H7 (cell line): ENCODE results near the gene CFAP157. TPM values are rescaled to one million over a fixed set of nuclear protein-coding genes. Genes with fewer than 3 reads are reported as not detected.

Source experiments
- DNase-seq: peaks from one replicate; pipeline ENCODE4 v3.0.0; 2012
- H3K27me3 ChIP-seq: 2 replicates; pipeline ENCODE4 v1.6.0; 2011; ENCODE audit warnings: mild to moderate bottlenecking, low read length; ENCODE audit not compliant: control insufficient read depth, insufficient read depth
- H3K36me3 ChIP-seq: replicated peaks from 2 replicates; pipeline ENCODE4 v1.5.1; 2011; ENCODE audit warnings: low read length; ENCODE audit not compliant: control insufficient read depth, insufficient read depth
- H3K4me3 ChIP-seq: 2 replicates; pipeline ENCODE4 v1.5.1; 2011; ENCODE audit warnings: low read depth, mild to moderate bottlenecking, control low read depth, low read length, moderate library complexity; ENCODE audit not compliant: insufficient read depth
- total RNA-seq: library from RNA; depleted of rRNA; stranded (reverse); fragments of >200 nt; shearing (Covaris generic); gene quantifications from 2 replicates; pipeline ENCODE4 v1.2.3, GENCODE V29; 2014

Gene CFAP157
- total RNA-seq, 1 experiment from 2014 or later: not detected

DNA sequence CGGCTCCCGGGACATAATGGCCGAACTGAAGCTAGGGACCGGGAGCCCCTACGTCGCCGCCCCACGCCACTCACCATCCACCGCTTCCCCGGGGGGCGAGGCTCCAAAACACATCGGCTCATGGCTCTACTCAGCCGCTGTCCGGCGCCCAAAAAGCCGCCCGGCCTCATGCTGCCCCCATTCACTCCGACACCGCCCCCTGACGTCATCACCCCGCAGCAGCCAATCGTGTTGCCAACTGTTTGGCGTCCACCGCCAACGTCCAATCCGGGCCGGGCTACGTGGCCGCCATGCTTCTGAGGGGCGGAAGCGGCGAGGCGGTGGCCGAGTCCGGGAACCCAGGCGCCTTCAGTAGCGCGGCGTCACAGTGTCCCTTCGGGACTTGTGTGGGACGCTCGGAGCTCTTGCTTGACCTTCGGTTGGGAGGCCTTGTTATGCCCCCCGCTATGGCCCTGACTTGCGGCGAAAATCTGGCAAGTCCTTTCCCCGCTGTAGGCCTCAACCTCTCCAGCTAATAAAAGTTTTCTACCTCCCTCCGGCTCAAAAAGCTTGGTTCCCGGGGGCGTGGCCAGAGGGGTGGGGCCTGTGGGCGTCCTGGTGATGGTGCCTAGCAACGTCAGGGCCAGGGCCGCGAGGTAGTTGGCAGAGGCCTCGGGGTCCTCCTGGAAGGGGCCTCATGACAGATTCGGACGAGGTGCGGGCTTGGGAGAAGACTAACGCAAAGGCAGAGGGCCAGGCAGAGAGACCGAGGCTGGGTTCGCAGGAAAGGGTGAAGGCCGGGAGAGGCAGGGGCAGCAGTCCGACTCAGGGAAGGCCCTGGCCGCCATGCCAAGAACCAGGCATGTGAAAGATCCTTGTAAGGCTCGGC is 8.9 kb downstream of the CFAP157 start, which contains the start of the genes PTRH1 and TTC16:
PTRH1 (minus strand) TSS at position 194 of the 868 bp plus-strand sequence; CDS start at position 170, 24 bp downstream.
TTC16 (plus strand) TSS at position 610 of the 868 bp plus-strand sequence; CDS start at position 677, 67 bp downstream.
- DNase-seq: peak; percentile 99
- Histone ChIP-seq H3K4me3 (peak within 1 kb of the TSS; percentile 75), H3K36me3 (no peaks in the 10 kb centered on the region), H3K27me3 (peaks cover 8% of the 10 kb centered on the region; the same call in 1 of the 2 replicates)

DNA sequence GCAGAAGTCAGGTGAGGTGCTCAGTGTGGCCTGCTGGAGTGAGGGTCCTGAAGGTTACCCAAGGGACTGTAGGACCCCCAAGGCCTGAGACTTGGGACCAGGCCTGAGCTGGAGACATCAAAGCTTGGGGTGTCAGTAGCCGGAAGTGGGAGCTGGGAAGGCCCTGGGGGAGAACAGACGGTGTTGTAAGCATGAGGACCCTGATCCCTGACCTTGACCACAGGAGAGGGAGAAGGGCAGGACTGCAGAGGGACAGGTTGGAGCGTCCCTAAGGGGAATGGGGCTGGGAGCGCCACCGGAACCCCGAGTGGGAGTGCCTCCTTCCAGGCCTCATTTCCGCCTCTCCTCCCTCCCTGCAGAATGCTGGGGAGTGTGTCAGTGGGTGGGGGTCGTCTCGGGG is 9.6 kb downstream of the CFAP157 start:
- DNase-seq: no peak
- H3K4me3 ChIP-seq: no peak overlapping the region
- H3K36me3 ChIP-seq: no peaks in the 10 kb centered on the region
- peaks cover 8% of the 10 kb centered on the region; the same call in 1 of the 2 replicates for H3K27me3 ChIP-seq

DNA sequence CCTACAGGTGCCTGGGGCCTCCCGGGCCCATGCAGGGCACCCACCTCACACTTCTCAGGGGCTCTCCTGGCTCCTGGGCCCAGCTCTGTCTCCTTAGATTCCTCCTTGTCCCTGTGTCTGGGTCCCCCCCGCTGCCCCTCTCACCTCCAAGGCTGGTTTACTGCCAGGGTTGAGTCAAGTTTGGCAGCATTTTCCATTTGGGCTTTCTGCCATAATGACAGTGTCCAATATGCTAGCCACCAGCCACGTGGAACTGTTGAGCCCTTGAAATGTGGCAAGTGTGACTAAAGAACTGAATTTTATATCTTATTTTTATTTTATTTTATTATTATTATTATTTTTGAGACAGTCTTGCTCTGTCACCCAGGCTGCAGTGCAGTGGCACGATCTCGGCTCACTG is 11.0 kb downstream of the CFAP157 start:
- Histone ChIP-seq H3K4me3 (no peak overlapping the region), H3K36me3 (no peaks in the 10 kb centered on the region), H3K27me3 (peaks cover 8% of the 10 kb centered on the region; the same call in 1 of the 2 replicates)
- no peak for DNase-seq

DNA sequence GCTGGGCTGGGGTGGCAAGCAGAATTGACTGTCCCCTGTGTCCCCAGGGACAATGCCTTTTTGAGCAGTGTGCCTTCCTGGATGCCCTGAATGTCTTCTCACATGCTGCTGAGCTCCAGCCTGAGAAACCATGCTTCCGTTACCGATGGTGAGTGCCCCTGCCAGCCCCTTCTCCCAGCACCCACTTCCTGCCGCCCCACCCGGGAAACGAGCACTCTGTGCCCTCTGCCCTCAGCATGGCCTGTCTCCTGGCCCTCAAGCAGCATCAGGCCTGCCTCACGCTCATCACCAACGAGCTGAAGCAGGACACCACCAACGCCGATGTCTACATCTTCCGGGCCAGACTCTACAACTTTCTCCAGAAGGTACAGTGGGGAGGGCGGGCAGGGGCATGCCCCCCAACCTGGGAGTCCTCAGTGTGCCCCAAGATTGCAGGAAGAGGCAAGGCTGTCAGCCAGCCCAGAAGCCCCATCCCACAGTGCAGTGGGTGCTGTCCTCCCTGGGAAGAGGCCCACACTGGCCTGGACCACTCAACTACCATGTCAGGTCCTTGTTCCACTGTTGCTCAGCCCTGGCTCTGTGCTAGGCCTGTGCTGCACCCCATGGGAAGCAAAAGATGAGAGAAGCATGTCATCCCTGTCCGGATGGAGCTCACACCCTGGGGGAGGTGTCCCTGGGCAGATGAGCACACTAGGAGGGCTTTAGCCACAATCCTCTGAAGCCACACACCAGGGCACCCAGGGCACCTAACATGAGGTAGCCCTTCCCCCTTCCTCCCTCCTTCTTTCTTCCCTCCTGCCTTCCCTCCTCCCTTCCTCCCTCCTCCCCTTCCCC is 13.5 kb downstream of the CFAP157 start:
- no peak overlapping the region for H3K4me3 ChIP-seq
- H3K27me3 ChIP-seq: peaks cover under 1% of the 10 kb centered on the region; the same call in 1 of the 2 replicates
- no peak for DNase-seq
- H3K36me3 ChIP-seq: no peaks in the 10 kb centered on the region

DNA sequence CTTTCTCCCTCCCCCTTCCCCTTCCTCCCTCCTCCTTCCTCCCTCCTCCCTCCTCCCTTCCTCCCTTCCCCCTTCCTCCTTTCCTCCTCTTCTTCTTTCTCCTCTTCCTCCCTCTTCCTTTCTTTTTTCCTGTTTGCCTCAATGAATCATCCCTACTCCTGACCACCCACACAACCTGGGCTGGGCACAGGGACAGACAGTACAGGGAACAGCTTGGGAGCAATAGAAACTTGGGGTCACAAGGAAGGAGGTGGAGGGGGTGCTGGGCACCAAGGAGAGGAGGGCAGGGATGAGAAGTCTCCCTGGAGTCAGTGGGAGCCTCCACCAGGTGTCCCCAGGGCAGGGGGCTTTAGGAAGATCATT is 14.1 kb downstream of the CFAP157 start:
- H3K27me3 ChIP-seq: no peaks in the 10 kb centered on the region
- no peak overlapping the region for H3K4me3 ChIP-seq
- no peak for DNase-seq
- no peaks in the 10 kb centered on the region for H3K36me3 ChIP-seq

DNA sequence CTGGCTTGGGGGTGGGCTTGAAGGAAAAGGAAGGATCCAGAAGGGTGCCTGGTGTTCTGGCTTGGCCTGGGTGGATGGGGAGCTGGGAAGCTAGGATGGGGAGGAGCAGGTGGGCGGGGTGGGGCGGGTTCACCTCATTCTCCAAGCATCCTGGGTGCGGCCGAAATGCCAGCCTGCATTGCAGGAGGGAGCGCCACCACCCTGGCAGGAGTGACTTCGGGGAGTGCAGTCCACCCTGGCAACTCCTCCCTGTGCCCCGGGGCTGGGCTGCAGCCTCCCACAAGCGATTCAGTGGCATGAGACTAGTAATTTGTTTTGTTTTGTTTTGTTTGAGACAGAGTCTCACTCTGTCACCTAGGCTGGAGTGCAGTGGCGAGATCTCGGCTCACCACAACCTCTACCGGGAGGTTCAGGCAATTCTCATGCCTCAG is 14.6 kb downstream of the CFAP157 start:
- no peaks in the 10 kb centered on the region for H3K27me3 ChIP-seq
- H3K36me3 ChIP-seq: no peaks in the 10 kb centered on the region
- DNase-seq: peak; percentile 61
- no peak overlapping the region for H3K4me3 ChIP-seq

DNA sequence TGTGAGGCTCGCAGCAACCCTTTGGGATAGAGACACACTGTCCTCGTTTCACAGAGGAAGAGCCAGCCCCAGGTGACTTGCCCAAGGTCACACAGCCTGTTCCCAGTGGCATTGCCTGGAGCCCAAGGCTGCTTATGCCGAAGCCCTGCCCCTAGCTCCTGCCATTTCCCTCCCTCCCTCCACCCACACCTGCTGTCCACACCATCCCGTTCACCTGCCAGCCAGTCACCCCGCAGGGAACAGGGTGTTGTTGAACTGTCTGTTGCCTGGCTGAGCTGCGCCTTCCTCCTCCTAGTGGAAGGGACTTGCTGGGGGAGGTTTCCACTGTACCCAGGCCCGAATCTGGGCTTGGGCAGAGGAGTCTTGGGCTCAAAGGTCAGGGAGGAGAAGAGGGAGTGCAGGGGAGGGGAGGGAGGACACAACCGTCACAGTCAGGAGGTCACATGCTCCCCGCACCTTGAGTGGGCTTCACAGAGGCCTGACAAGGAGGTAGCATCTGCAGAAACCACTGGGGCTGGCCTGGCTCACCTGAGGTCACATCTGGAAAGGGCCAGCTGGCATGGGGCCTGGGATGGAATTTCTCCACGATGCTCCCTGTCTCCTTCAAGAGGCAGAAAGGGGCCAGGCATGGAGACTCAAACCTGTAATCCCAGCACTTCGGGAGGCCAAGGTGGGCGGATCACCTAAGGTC is 15.4 kb downstream of the CFAP157 start:
- DNase-seq: no peak
- H3K4me3 ChIP-seq: no peak overlapping the region
- H3K36me3 ChIP-seq: no peaks in the 10 kb centered on the region
- no peaks in the 10 kb centered on the region for H3K27me3 ChIP-seq

DNA sequence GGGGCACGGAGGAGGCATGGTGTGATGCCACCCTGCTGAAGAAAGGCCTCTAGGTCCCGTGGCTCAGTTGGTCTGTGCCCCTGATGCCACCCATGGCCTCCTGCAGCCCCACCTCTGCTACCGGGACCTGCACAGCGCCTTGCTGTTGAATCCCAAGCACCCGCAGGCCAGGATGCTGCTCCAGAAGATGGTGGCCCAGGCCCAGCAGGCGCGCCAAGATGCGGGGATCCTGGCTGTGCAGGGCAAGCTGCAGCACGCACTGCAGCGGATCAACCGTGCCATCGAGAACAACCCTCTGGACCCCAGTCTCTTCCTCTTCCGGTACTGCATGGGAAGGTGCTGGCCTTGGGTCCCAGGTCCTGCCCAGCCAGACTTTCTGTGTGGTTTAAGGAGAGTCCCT is 16.2 kb downstream of the CFAP157 start:
- H3K4me3 ChIP-seq: no peak overlapping the region
- H3K36me3 ChIP-seq: no peaks in the 10 kb centered on the region
- DNase-seq: no peak
- H3K27me3 ChIP-seq: no peaks in the 10 kb centered on the region

DNA sequence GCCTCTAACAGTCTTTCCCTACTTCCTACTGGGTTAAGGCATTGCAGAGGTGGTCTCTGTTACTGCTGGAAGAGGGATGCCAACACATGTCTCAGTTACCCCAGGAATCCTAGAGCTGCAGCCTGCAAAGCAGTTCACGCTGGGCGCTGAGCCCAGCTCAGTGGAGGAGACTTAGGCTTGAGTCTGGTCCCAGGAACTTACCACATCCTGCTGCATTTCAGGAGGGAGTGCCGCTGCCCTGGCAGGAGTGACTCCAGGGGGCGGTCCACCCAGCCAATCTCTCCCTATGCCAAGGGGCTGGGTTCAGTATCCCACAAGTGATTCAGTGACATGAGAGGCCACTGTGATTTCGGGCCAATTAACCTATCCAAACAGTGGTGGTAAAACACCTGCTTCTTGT is 16.7 kb downstream of the CFAP157 start:
- no peaks in the 10 kb centered on the region for H3K36me3 ChIP-seq
- H3K4me3 ChIP-seq: no peak overlapping the region
- H3K27me3 ChIP-seq: no peaks in the 10 kb centered on the region
- DNase-seq: no peak

DNA sequence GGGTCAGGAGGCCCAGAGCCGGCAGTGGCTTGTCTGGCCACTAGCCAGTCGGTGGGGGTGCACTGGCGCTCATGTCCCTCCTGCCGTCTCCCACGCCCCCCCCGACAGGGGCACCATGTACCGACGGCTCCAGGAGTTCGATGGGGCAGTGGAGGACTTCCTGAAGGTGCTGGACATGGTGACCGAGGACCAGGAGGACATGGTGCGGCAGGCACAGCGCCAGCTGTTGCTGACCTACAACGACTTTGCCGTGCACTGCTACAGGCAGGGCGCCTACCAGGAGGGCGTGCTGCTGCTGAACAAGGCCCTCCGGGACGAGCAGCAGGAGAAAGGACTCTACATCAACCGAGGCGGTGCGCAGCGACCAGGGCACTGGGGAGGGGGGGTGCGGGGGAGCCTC is 17.2 kb downstream of the CFAP157 start:
- peak; percentile 77 for DNase-seq
- H3K4me3 ChIP-seq: no peak overlapping the region
- no peaks in the 10 kb centered on the region for H3K36me3 ChIP-seq
- no peaks in the 10 kb centered on the region for H3K27me3 ChIP-seq

DNA sequence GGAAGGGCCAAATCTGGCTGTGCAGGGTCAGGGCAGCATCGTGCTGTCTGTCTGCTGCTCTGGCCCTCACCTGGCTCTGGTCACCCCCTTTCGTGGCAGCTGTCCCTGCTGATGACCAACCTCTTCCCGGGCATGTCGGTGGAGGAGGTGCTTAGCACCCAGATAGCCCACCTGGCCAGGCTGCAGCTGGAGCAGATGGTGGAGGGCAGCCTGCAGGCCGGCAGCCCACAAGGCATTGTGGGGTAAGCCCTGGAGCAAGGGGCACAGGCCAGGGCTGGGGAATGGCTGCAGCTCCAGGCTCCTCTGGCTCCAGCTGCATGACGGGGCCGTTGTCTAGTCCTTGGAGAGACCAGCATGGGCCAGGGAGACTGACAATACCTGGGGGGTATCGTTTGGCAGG is 20.1 kb downstream of the CFAP157 start:
- Histone ChIP-seq H3K36me3 (no peaks in the 10 kb centered on the region), H3K27me3 (no peaks in the 10 kb centered on the region), H3K4me3 (no peak overlapping the region)
- DNase-seq: no peak

DNA sequence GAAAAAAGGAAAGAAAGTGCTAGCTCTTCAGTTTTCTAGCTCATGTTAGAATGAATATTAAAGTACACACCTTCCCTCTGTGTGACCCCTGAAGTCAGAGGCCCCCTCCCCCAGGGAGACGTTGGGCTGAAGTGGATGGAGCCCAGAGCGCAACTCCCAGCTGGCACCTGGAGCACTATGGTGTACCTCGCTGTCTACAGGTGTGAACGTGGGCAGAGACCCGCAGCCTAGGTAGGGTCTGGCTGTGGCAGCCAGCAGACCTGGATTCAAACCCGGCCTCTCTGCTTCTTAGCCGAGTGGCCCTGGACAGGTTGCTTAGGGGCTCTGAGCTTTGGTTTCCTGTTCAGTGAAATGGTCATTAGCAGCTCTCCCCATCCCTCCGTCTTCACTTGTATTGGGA is 22.0 kb downstream of the CFAP157 start:
- Histone ChIP-seq H3K27me3 (no peaks in the 10 kb centered on the region), H3K36me3 (no peaks in the 10 kb centered on the region), H3K4me3 (no peak overlapping the region)
- DNase-seq: no peak

DNA sequence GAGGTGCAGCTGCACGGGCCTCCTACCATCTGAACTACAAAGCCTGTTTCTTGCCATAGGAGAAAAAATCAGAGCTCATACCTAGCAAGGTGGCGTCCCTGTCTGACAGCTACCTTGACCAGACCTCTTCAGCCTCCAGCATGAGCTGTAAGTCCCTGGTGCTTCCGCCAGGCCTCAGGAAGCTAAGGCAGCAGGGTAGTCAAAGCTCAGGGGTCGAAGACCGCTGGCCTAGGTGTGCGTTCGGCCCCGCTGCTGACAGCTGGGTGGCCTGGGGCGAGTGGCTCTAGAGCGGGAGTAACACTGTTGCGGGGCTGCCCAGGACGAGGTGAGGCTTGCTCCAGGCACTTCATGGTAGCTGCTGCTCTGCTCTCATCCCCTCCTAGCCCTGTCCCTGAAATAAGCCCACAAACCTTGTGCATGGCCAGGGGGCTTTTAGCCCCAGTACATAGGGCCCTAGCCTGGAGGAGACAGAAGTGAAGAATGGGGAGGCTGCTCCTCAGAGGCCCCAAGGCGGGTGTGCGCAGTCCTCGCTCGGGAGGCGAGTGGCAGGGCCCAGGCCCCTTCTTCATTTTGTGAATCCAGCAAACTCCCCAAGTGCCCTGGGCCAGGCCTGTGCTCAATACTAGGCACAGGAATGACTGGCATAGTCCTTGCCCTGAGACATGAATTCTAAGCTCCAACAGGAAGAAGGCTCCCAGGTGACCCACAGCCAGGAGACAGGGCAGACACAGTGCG is 22.9 kb downstream of the CFAP157 start:
- Histone ChIP-seq H3K27me3 (no peaks in the 10 kb centered on the region), H3K4me3 (no peak overlapping the region), H3K36me3 (no peaks in the 10 kb centered on the region)
- peak; percentile 58 for DNase-seq

DNA sequence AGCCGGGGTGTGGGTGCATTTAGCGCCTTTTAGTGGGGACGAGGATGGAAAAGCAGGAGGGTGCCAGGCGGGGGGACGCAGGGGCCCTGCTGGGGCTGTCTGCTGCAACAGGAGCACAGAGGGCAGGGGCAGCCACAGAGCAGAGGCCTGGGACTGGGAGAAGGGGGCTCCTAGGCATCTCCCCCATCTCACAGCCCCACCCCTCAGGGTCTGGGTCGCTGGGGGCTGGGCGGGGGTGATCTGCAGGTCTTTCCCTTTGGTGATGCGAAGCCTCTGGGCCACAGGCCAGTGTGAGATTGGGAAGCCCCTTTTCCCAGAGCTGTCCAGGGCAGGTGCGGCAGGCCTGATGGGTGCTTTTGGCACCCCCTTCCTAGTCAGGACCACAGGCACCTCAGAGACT is 23.5 kb downstream of the CFAP157 start:
- H3K27me3 ChIP-seq: no peaks in the 10 kb centered on the region
- no peak overlapping the region for H3K4me3 ChIP-seq
- DNase-seq: no peak
- H3K36me3 ChIP-seq: no peaks in the 10 kb centered on the region
